Thyroid gland (tissue), 4 donors: ENCODE results near the gene ZNF783. TPM values are rescaled to one million over a fixed set of nuclear protein-coding genes. Genes with fewer than 3 reads are reported as not detected.

Experiments
- DNase-seq, 2 donors: peaks; one replicate each; pipeline ENCODE4 v3.0.0-alpha.2; 2019
- H3K27ac ChIP-seq, 3 donors: fragments of 200-600 bp; sonication (generic); 1 replicate in 2 of 3; 2 replicates in 1 of 3; pipeline ENCODE4 v1.5.1; 2016 to 2019; ENCODE audit warnings: mild to moderate bottlenecking in 1 of 3, moderate library complexity in 1 of 3
- H3K27me3 ChIP-seq: fragments of 200-600 bp; sonication (generic); one replicate; pipeline ENCODE4 v1.5.1; 2019
- H3K36me3 ChIP-seq, 2 donors: fragments of 200-600 bp; sonication (generic); one replicate each; pipeline ENCODE4 v1.5.1; 2016 to 2019
- H3K4me1 ChIP-seq, 2 donors: fragments of 200-600 bp; sonication (generic); one replicate each; pipeline ENCODE4 v1.5.1; 2017 to 2019
- H3K4me3 ChIP-seq, 3 donors: fragments of 200-600 bp; sonication (generic); replicated peaks in 1 of 3; 1 replicate in 2 of 3; 2 replicates in 1 of 3; pipeline ENCODE4 v1.5.1; 2016; ENCODE audit warnings: mild to moderate bottlenecking in 1 of 3
- H3K9me3 ChIP-seq: fragments of 200-600 bp; sonication (generic); one replicate; pipeline ENCODE4 v1.5.1; 2017
- POLR2A ChIP-seq, 2 donors: fragments of 450-650 bp; IDR thresholded peaks; one replicate each; pipeline ENCODE4 v1.6.1; 2017; ENCODE audit warnings: antibody characterized with exemption in 2 of 2, mild to moderate bottlenecking in 2 of 2, moderate library complexity in 1 of 2
- WGBS, 2 donors: methylation state at CpG; one replicate each; pipeline ENCODE4 v1.1.5; 2017; 5-methylcytosine and 5-hydroxymethylcytosine counted together
- intact Hi-C: fragments of 100-400 bp; cut with DNase I; formaldehyde crosslinking; loops from one replicate; pipeline ENCODE4 v1.15.1; 2023
- total RNA-seq, 4 donors: library from RNA; depleted of rRNA; stranded (reverse); fragments of >200 nt; gene quantifications; one replicate each; pipeline ENCODE4 v1.2.3, GENCODE V29; 2016
- TF ChIP-seq, protein P1 (sequence below), 6 experiments: fragments of 200-600 bp in 3 of 6; fragments of 450-650 bp in 3 of 6; sonication (generic) in 3 of 6; IDR thresholded peaks; one replicate each; pipeline ENCODE4 v1.5.1; 2016 to 2019; ENCODE audit warnings: antibody characterized with exemption in 6 of 6, mild to moderate bottlenecking in 2 of 6, inconsistent platforms in 1 of 6, moderate library complexity in 1 of 6

The ZNF783 gene
- total RNA-seq, 4 donors from 2014 or later, result 11.3 to 18.0 (median 15.1) TPM

GRCh38 chr7:149297034-149297755, 35.2 kb downstream of the ZNF783 start:
- no peak for DNase-seq
- Histone ChIP-seq H3K27ac (no peak overlapping the region), H3K36me3 (peaks cover 0 to 2% of the 10 kb centered on the region in 2 donors), H3K4me3 (no peak overlapping the region), H3K4me1 (no peaks in the 10 kb centered on the region), H3K27me3 (no peaks in the 10 kb centered on the region), H3K9me3 (no peaks in the 10 kb centered on the region)
- TF ChIP-seq, protein P1, sequence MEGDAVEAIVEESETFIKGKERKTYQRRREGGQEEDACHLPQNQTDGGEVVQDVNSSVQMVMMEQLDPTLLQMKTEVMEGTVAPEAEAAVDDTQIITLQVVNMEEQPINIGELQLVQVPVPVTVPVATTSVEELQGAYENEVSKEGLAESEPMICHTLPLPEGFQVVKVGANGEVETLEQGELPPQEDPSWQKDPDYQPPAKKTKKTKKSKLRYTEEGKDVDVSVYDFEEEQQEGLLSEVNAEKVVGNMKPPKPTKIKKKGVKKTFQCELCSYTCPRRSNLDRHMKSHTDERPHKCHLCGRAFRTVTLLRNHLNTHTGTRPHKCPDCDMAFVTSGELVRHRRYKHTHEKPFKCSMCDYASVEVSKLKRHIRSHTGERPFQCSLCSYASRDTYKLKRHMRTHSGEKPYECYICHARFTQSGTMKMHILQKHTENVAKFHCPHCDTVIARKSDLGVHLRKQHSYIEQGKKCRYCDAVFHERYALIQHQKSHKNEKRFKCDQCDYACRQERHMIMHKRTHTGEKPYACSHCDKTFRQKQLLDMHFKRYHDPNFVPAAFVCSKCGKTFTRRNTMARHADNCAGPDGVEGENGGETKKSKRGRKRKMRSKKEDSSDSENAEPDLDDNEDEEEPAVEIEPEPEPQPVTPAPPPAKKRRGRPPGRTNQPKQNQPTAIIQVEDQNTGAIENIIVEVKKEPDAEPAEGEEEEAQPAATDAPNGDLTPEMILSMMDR (IDR thresholded peaks at IDR 0.05), result no peak
- no peak for TF ChIP-seq POLR2A (IDR thresholded peaks at IDR 0.05)
- WGBS, 2 donors, result 80 to 85% methylated on average over 5 of the region's 5 CpGs
- intact Hi-C loops, result no loop called here

DNA sequence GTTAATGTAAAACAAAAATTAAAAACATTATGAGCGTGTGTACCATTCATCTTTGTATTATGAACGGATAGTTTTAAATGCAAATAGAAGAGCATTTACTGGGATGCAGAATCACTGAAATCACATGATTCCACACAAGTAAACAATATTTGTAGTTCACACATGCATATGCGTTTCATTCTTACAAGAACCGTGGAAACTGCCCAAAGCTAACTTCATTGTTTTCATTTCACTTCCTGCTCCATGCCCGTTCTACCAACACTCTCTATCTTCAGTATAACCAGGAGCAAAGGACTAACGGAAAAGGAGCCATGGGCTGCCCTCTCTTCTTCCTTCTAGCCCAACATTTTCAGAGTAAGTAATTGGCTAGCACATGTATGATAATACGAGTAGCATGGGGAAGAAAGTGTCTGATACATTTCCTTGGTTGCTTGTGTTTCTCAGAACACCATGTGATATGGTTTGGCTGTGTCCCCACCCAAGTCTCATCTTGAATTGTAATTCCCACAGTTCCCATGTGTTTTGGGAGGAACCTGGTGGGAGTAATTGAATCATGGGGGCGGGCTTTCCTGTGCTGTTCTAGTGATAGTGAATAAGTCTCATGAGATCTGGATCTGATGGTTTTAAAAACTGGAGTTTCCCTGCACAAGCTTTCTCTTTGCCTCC, 38.8 kb downstream of the ZNF783 start:
- intact Hi-C loops, result no loop called here
- Histone ChIP-seq H3K36me3 (no peaks in the 10 kb centered on the region), H3K4me1 (no peaks in the 10 kb centered on the region), H3K4me3 (no peak overlapping the region), H3K27ac (no peak overlapping the region), H3K27me3 (no peaks in the 10 kb centered on the region), H3K9me3 (no peaks in the 10 kb centered on the region)
- WGBS, 2 donors, result 62 to 63% methylated on average over 8 of the region's 8 CpGs
- TF ChIP-seq, protein P1 (IDR thresholded peaks at IDR 0.05), result no peak
- no peak for TF ChIP-seq POLR2A (IDR thresholded peaks at IDR 0.05)
- DNase-seq, result no peak

DNA sequence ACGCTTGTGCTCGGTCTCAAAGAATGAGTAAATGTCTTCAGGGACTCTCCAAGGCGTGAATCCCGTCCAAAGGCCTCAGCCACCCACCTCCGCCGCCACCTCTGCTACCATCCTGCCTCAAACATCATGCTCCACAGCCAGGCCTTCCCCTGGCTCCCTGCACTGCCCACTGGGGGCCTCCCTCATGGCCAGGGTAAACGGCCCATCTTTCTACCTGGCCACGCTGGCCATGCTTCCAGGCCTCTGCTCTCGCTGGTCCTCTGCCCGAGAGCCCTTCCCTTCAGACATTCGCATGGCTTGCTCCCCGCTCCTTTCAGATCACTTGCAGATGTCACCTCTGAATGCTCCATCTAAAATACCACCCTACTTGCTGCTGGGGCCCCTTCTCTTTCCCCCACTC, 40.2 kb downstream of the ZNF783 start:
- no peak overlapping the region for H3K4me3 ChIP-seq
- intact Hi-C loops, result no loop called here
- H3K4me1 ChIP-seq, result no peaks in the 10 kb centered on the region
- no peak overlapping the region for H3K27ac ChIP-seq
- no peaks in the 10 kb centered on the region for H3K36me3 ChIP-seq
- TF ChIP-seq POLR2A (IDR thresholded peaks at IDR 0.05), result no peak
- TF ChIP-seq, protein P1 (IDR thresholded peaks at IDR 0.05), result no peak
- 89 to 90% methylated on average over 12 of the region's 12 CpGs for WGBS, 2 donors
- no peaks in the 10 kb centered on the region for H3K27me3 ChIP-seq
- no peak for DNase-seq
- H3K9me3 ChIP-seq, result no peaks in the 10 kb centered on the region

DNA sequence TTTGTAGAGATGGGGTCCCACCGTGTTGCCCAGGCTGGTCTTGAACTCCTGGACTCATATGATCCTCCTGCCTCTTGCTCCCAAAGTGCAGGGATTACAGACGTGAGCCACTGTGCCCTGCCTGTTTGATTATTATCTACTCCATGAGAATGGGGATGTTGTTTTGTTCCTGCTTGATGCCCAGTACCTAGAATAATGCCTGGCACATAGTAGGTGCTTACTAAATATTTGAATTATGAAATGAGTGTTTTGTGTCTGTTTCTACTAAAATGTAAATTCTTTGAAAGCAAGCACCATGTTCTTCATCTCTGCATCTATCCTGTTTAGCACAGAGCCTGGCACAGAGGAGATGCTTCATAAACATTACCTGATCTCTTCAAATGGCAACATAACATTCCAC, 40.9 kb downstream of the ZNF783 start:
- H3K4me1 ChIP-seq, result no peaks in the 10 kb centered on the region
- intact Hi-C loops, result no loop called here
- 69 to 81% methylated on average over 2 of the region's 2 CpGs for WGBS, 2 donors
- no peak overlapping the region for H3K27ac ChIP-seq
- no peak overlapping the region for H3K4me3 ChIP-seq
- H3K27me3 ChIP-seq, result no peaks in the 10 kb centered on the region
- TF ChIP-seq POLR2A (IDR thresholded peaks at IDR 0.05), result no peak
- TF ChIP-seq, protein P1 (IDR thresholded peaks at IDR 0.05), result no peak
- H3K9me3 ChIP-seq, result no peaks in the 10 kb centered on the region
- no peaks in the 10 kb centered on the region for H3K36me3 ChIP-seq
- DNase-seq, result no peak

DNA sequence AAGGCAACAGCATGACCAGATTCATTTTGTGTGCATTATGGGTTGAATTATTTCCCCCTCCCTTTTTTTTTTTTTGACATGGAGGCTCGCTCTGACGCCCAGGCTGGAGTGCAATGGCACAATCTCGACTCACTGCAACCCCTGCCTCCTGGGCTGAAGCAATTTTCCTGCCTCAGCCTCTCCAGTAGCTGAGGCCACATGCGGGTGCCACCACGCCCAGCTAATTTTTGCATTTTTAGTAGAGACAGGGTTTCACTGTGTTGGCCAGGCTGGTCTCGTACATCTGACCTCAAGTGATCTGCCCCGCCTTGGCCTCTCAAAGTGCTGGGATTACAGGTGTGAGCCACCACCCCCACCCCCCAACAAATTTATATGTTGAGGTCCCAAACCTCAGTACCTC, 42.0 kb downstream of the ZNF783 start:
- H3K4me3 ChIP-seq, result no peak overlapping the region
- H3K27ac ChIP-seq, result no peak overlapping the region
- WGBS, 2 donors, result 90 to 92% methylated on average over 7 of the region's 7 CpGs
- H3K9me3 ChIP-seq, result no peaks in the 10 kb centered on the region
- DNase-seq, result no peak
- intact Hi-C loops, result no loop called here
- H3K27me3 ChIP-seq, result no peaks in the 10 kb centered on the region
- H3K36me3 ChIP-seq, result no peaks in the 10 kb centered on the region
- TF ChIP-seq, protein P1 (IDR thresholded peaks at IDR 0.05), result no peak
- TF ChIP-seq POLR2A (IDR thresholded peaks at IDR 0.05), result no peak
- no peaks in the 10 kb centered on the region for H3K4me1 ChIP-seq
